WTC11 (cell line): Measurements from ENCODE around the gene RSPO4. TPM values are rescaled to one million over a fixed set of nuclear protein-coding genes. Genes with fewer than 3 reads are reported as not detected.

Source experiments
- ATAC-seq: fragments of 200-7000 bp; cut with Tn5 transposase; 2 replicates; pipeline ENCODE4 v1.10.0; 2021; ENCODE audit warnings: mild to moderate bottlenecking, moderate library complexity
- CTCF ChIA-PET: fragments of 300-600 bp; sonication (Branson Sonifier 250); formaldehyde crosslinking; loops from one replicate; lab custom pipeline; 2021; ENCODE audit warnings: antibody characterized with exemption; lab: Charles Lee
- POLR2A ChIA-PET: fragments of 350-600 bp; sonication (Branson Sonifier 250); formaldehyde crosslinking; loops from one replicate; lab custom pipeline; 2021; ENCODE audit warnings: antibody characterized with exemption; lab: Charles Lee
- DNase-seq: peaks from one replicate; pipeline ENCODE4 v3.0.0; 2021; ENCODE audit warnings: low spot score
- H3K27ac Mint-ChIP-seq: 2 replicates; pipeline ENCODE4 v1.8.0; 2021; ENCODE audit warnings: mixed read lengths
- H3K27me3 Mint-ChIP-seq: 2 replicates; pipeline ENCODE4 v1.8.0; 2021; ENCODE audit warnings: low read depth, mild to moderate bottlenecking, moderate library complexity, mixed read lengths
- H3K36me3 Mint-ChIP-seq: 2 replicates; pipeline ENCODE4 v1.8.0; 2021; ENCODE audit warnings: mixed read lengths
- H3K4me1 Mint-ChIP-seq: 2 replicates; pipeline ENCODE4 v1.8.0; 2022; ENCODE audit warnings: mixed read lengths
- H3K4me3 Mint-ChIP-seq: 2 replicates; pipeline ENCODE4 v1.8.0; 2021; ENCODE audit warnings: mild to moderate bottlenecking, moderate library complexity, mixed read lengths
- H3K9me3 Mint-ChIP-seq: 2 replicates; pipeline ENCODE4 v1.8.0; 2021; ENCODE audit warnings: mixed read lengths
- AFF4 ChIP-seq: sonication (generic); formaldehyde crosslinking; IDR thresholded peaks from 2 replicates; pipeline ENCODE4 v1.8.1; 2023; ENCODE audit warnings: mild to moderate bottlenecking, missing genetic modification reagents, borderline replicate concordance
- ATF1 ChIP-seq: sonication (generic); formaldehyde crosslinking; IDR thresholded peaks from 2 replicates; pipeline ENCODE4 v1.8.1; 2023; ENCODE audit warnings: mild to moderate bottlenecking, moderate library complexity, missing genetic modification reagents
- CBFB ChIP-seq: sonication (generic); formaldehyde crosslinking; IDR thresholded peaks from 2 replicates; pipeline ENCODE4 v1.8.1; 2022; ENCODE audit warnings: mild to moderate bottlenecking, low read depth, missing genetic modification reagents
- IRF2 ChIP-seq: sonication (generic); formaldehyde crosslinking; IDR thresholded peaks from 2 replicates; pipeline ENCODE4 v1.8.0; 2022; ENCODE audit warnings: low read depth, missing genetic modification reagents, borderline replicate concordance
- NR2C2 ChIP-seq: sonication (generic); formaldehyde crosslinking; IDR thresholded peaks from 2 replicates; pipeline ENCODE4 v1.8.0; 2022; ENCODE audit warnings: mild to moderate bottlenecking, missing genetic modification reagents
- PRDM15 ChIP-seq: sonication (generic); formaldehyde crosslinking; IDR thresholded peaks from 2 replicates; pipeline ENCODE4 v1.8.0; 2022; ENCODE audit warnings: missing genetic modification reagents
- PRRX2 ChIP-seq: fragments of 250-450 bp; sonication (Bioruptor Pico); IDR thresholded peaks from 2 replicates; pipeline ENCODE4 v1.8.0; 2021; ENCODE audit warnings: mild to moderate bottlenecking
- SMAD4 ChIP-seq: sonication (generic); formaldehyde crosslinking; IDR thresholded peaks from 2 replicates; pipeline ENCODE4 v1.8.0; 2022; ENCODE audit warnings: mild to moderate bottlenecking, missing genetic modification reagents
- STAT6 ChIP-seq: sonication (generic); formaldehyde crosslinking; conservative IDR thresholded peaks from 2 replicates; pipeline ENCODE4 v1.8.1; 2023; ENCODE audit warnings: mild to moderate bottlenecking, low read depth, missing genetic modification reagents, moderate library complexity
- TEAD1 ChIP-seq: sonication (generic); formaldehyde crosslinking; IDR thresholded peaks from 2 replicates; pipeline ENCODE4 v1.8.0; 2022; ENCODE audit warnings: mild to moderate bottlenecking, missing genetic modification reagents
- TEAD4 ChIP-seq: sonication (generic); formaldehyde crosslinking; IDR thresholded peaks from 2 replicates; pipeline ENCODE4 v1.8.0; 2022; ENCODE audit warnings: mild to moderate bottlenecking, missing genetic modification reagents
- USF2 ChIP-seq: sonication (generic); formaldehyde crosslinking; IDR thresholded peaks from 2 replicates; pipeline ENCODE4 v1.8.1; 2023; ENCODE audit warnings: mild to moderate bottlenecking, missing genetic modification reagents, moderate library complexity
- ZNF263 ChIP-seq: sonication (generic); formaldehyde crosslinking; IDR thresholded peaks from 2 replicates; pipeline ENCODE4 v1.8.1; 2022; ENCODE audit warnings: low read depth, mild to moderate bottlenecking, moderate library complexity, missing genetic modification reagents
- ZNF281 ChIP-seq: sonication (generic); formaldehyde crosslinking; IDR thresholded peaks from 2 replicates; pipeline ENCODE4 v1.8.0; 2023; ENCODE audit warnings: mild to moderate bottlenecking, missing genetic modification reagents
- total RNA-seq: library from RNA; stranded (reverse); gene quantifications from 3 replicates; pipeline ENCODE4 v1.2.3, GENCODE V29; 2021
- TF ChIP-seq, protein P1 (sequence below): sonication (generic); formaldehyde crosslinking; IDR thresholded peaks from 2 replicates; pipeline ENCODE4 v1.8.0; 2022; ENCODE audit warnings: mild to moderate bottlenecking, missing genetic modification reagents

The RSPO4 gene
- total RNA-seq, 1 experiment from 2014 or later = 4.5 TPM

DNA sequence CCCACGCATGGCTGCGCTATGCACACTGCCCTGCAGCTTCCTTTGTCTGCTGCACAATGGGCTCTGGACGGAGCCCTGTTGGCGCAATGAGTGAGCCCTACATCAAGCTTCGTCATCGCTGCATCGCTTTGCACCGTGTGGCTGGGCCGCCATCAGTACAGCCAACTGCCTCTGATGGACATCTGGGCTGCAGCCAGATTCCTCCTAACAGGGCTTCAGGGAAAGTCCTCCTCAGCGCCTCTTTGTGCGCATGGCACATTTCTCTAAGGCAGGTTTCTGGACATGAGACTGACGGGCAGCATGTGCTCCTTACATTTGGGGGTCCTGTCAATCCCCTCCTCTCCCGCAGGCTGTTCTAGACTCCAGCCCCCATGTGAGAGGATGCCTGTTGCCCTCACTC, 56.3 kb downstream of the RSPO4 start:
- TF ChIP-seq TEAD4 (CRISPR knock-in tag) (no peak), PRRX2 (no peak), PRDM15 (no peak), CBFB (no peak), USF2 (CRISPR knock-in tag) (no peak), ZNF281 (CRISPR knock-in tag) (no peak)
- TF ChIP-seq, protein P1, sequence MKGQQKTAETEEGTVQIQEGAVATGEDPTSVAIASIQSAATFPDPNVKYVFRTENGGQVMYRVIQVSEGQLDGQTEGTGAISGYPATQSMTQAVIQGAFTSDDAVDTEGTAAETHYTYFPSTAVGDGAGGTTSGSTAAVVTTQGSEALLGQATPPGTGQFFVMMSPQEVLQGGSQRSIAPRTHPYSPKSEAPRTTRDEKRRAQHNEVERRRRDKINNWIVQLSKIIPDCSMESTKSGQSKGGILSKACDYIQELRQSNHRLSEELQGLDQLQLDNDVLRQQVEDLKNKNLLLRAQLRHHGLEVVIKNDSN (CRISPR knock-in tag) = no peak
- peaks cover 31% of the 10 kb centered on the region for H3K4me1 Mint-ChIP-seq
- H3K4me3 Mint-ChIP-seq = no peak overlapping the region
- H3K9me3 Mint-ChIP-seq = no peaks in the 10 kb centered on the region
- ATAC-seq (no peak), DNase-seq (no peak)
- H3K27ac Mint-ChIP-seq = no peak overlapping the region
- H3K27me3 Mint-ChIP-seq = peaks cover 4% of the 10 kb centered on the region
- no peaks in the 10 kb centered on the region for H3K36me3 Mint-ChIP-seq
- POLR2A ChIA-PET = interaction anchor here (0.5 kb wide), 1 partner anchor 117 kb away, joined by 3 read pairs; no protein-coding TSS in a partner anchor
- CTCF ChIA-PET = interaction anchor here (0.6 to 0.8 kb wide), 2 partner anchors 116 to 131 kb away, joined by 3 to 5 read pairs; no protein-coding TSS in a partner anchor

GRCh38 chr20:944774-945410, 57.2 kb downstream of the RSPO4 start:
- Mint-ChIP-seq H3K36me3 (no peaks in the 10 kb centered on the region), H3K4me3 (no peak overlapping the region), H3K4me1 (peaks cover 31% of the 10 kb centered on the region), H3K9me3 (no peaks in the 10 kb centered on the region), H3K27ac (no peak overlapping the region), H3K27me3 (peaks cover 4% of the 10 kb centered on the region)
- peak; percentile 68 for ATAC-seq
- CTCF ChIA-PET = interaction anchor here (0.7 to 2.6 kb wide), 6 partner anchors 9 to 60 kb away, joined by 3 to 8 read pairs (median 4); partner anchors contain the start of gene ANGPT4
- TF ChIP-seq ZNF263 (CRISPR knock-in tag) (no peak), TEAD1 (no peak), SMAD4 (CRISPR knock-in tag) (no peak), NR2C2 (CRISPR knock-in tag) (no peak)
- POLR2A ChIA-PET = interaction anchor here (0.5 kb wide), 1 partner anchor 116 kb away, joined by 3 read pairs; no protein-coding TSS in a partner anchor
- peak; percentile 36 for DNase-seq

- no peaks in the 10 kb centered on the region for H3K9me3 Mint-ChIP-seq
- peak; percentile 63 for ATAC-seq
- H3K4me3 Mint-ChIP-seq = no peak overlapping the region
- DNase-seq = no peak
- peaks cover 31% of the 10 kb centered on the region for H3K4me1 Mint-ChIP-seq
- no peaks in the 10 kb centered on the region for H3K36me3 Mint-ChIP-seq
- peaks cover 3% of the 10 kb centered on the region for H3K27me3 Mint-ChIP-seq
- POLR2A ChIA-PET = no interaction called here
- H3K27ac Mint-ChIP-seq = peak overlapping the region; percentile 43; the same call in 1 of the 2 replicates
- CTCF ChIA-PET = interaction anchor here (0.6 to 2.6 kb wide), 8 partner anchors 9 to 117 kb away, joined by 3 to 8 read pairs (median 4); partner anchors contain the start of gene ANGPT4
- no peak for TF ChIP-seq ATF1 (CRISPR knock-in tag)
- no peak for TF ChIP-seq AFF4
- TF ChIP-seq IRF2 (CRISPR knock-in tag) = no peak
- TF ChIP-seq STAT6 (CRISPR knock-in tag) = no peak
Observed at GRCh38 chr20:944148-944547, 58.0 kb downstream of the RSPO4 start.
